Left lung (tissue), 10 donors: ENCODE measurements around the gene IL1B. TPM values are rescaled to one million over a fixed set of nuclear protein-coding genes. Genes with fewer than 3 reads are reported as not detected.

Source experiments
- ATAC-seq: fragments of 200-7000 bp; cut with Tn5 transposase; one replicate; pipeline ENCODE4 v1.9.1; 2020; ENCODE audit warnings: moderate library complexity
- DNase-seq, 4 donors: peaks; one replicate each; pipeline ENCODE4 v3.0.0-alpha.2; 2013 to 2020
- H3K27ac ChIP-seq, 2 donors: fragments of 200-600 bp; sonication (generic) in 1 of 2; one replicate each; pipeline versions ENCODE4 v1.5.0 to v1.8.0; 2020 to 2021
- H3K27me3 ChIP-seq, 2 donors: fragments of 200-600 bp; sonication (generic) in 1 of 2; one replicate each; pipeline versions ENCODE4 v1.5.0 to v1.8.0; 2020 to 2021
- H3K36me3 ChIP-seq, 2 donors: fragments of 200-600 bp; sonication (generic) in 1 of 2; one replicate each; pipeline versions ENCODE4 v1.5.0 to v1.8.0; 2020 to 2021
- H3K4me1 ChIP-seq, 2 donors: fragments of 200-600 bp; one replicate each; pipeline ENCODE4 v1.8.0; 2021
- H3K4me3 ChIP-seq, 2 donors: fragments of 200-600 bp; sonication (generic) in 1 of 2; one replicate each; pipeline versions ENCODE4 v1.5.0 to v1.8.0; 2020 to 2021; ENCODE audit warnings: mild to moderate bottlenecking in 1 of 2
- H3K9me3 ChIP-seq, 2 donors: fragments of 200-600 bp; sonication (generic) in 1 of 2; one replicate each; pipeline versions ENCODE4 v1.5.0 to v1.8.0; 2020 to 2021
- intact Hi-C, 2 donors: fragments of 100-400 bp; cut with DNase I; formaldehyde crosslinking; loops; one replicate each; pipeline versions ENCODE4 v1.11.2 to v1.14.2; 2022
- polyA plus RNA-seq, 6 donors: library from polyadenylated mRNA; unstranded; fragments of 120-200 nt; gene quantifications; one replicate each; pipeline ENCODE4 v1.2.1, GENCODE V29; 2013; ENCODE audit not compliant: insufficient read length in 6 of 6
- total RNA-seq, 2 donors: library from RNA; stranded (reverse); fragmentation: NEBNext Ultra II Directional; extraction: Animal tissue kit (Norgen Biotek cat#: 25700); gene quantifications; one replicate each; pipeline ENCODE4 v1.2.1, GENCODE V29; 2021
- TF ChIP-seq, protein P1 (sequence below), 2 donors: fragments of 200-600 bp; sonication (generic) in 1 of 2; IDR thresholded peaks; one replicate each; pipeline versions ENCODE4 v1.5.0 to v1.8.0; 2021; ENCODE audit warnings: antibody characterized with exemption in 2 of 2
- donor health status: DM: no; HTN: yes; CAD: no.
- donor health status: DM: no; HTN: no; CAD: no.

IL1B gene
- total and polyA plus RNA-seq, 8 donors: 0.58 to 38.1 (median 2.2) TPM

GRCh38 chr2:112818094-112818902 lies 18.3 kb downstream of the IL1B start:
- intact Hi-C loops: no loop called here
- H3K36me3 ChIP-seq: no peaks in the 10 kb centered on the region
- no peaks in the 10 kb centered on the region for H3K27me3 ChIP-seq
- no peak overlapping the region for H3K27ac ChIP-seq
- no peaks in the 10 kb centered on the region for H3K9me3 ChIP-seq
- DNase-seq (no peak), ATAC-seq (no peak)
- TF ChIP-seq, protein P1, sequence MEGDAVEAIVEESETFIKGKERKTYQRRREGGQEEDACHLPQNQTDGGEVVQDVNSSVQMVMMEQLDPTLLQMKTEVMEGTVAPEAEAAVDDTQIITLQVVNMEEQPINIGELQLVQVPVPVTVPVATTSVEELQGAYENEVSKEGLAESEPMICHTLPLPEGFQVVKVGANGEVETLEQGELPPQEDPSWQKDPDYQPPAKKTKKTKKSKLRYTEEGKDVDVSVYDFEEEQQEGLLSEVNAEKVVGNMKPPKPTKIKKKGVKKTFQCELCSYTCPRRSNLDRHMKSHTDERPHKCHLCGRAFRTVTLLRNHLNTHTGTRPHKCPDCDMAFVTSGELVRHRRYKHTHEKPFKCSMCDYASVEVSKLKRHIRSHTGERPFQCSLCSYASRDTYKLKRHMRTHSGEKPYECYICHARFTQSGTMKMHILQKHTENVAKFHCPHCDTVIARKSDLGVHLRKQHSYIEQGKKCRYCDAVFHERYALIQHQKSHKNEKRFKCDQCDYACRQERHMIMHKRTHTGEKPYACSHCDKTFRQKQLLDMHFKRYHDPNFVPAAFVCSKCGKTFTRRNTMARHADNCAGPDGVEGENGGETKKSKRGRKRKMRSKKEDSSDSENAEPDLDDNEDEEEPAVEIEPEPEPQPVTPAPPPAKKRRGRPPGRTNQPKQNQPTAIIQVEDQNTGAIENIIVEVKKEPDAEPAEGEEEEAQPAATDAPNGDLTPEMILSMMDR (IDR thresholded peaks at IDR 0.05): no peak
- H3K4me1 ChIP-seq: peaks cover 0 to 4% of the 10 kb centered on the region in 2 donors
- no peak overlapping the region for H3K4me3 ChIP-seq

DNA sequence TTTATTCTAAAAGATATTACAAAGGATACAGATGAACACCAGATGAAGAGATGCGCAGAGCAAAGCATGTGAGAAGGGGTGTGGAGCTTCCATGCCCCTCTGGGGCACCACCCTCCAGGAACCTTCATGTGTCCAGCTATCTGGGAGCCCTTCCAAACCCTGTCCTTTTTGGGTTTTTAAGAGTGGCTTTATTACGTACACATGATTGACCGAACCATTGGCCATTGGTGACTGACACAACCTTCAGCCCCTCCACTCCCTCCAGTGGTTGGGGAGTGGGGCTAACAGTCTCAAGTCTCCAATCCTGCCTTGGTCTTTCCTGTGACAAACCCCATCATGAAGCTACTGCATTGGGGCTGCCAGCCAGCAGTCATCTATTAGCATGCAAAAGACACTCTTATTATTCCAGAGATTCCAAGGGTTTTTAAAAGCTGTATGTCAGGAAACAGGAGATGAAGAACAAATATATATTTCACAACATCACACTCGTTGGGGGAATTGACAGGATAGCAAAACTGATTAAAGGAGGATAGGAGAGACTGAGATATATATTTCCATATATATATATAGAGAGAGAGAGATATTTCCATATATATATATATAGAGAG lies 19.4 kb downstream of the IL1B start:
- Histone ChIP-seq H3K9me3 (no peaks in the 10 kb centered on the region), H3K27me3 (no peaks in the 10 kb centered on the region), H3K27ac (no peak overlapping the region), H3K36me3 (no peaks in the 10 kb centered on the region), H3K4me1 (peaks cover 0 to 15% of the 10 kb centered on the region in 2 donors), H3K4me3 (no peak overlapping the region)
- TF ChIP-seq, protein P1 (IDR thresholded peaks at IDR 0.05): no peak
- DNase-seq (no peak), ATAC-seq (no peak)
- intact Hi-C loops: no loop called here

DNA sequence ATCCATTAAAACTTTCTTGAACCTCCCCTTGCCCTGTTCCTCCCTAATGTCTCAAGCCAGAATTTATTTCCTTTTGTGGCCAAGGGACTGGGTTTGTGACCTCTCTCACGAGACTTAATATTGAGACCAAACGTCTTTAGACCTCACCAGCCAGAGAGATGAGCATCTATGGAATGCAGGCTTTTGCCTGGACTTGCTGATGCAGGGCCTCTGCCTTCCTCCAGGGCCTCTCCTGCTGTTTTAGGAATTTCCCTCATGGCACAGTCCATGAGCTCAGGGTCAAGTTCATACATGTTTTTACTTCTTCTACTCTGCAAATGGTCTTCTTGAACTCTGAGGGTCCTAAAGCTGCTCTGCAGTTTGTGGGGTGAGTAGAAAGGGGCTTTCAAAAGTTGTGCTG lies 22.3 kb downstream of the IL1B start:
- no peak overlapping the region for H3K4me3 ChIP-seq
- no peak for ATAC-seq
- no peaks in the 10 kb centered on the region for H3K27me3 ChIP-seq
- no peaks in the 10 kb centered on the region for H3K9me3 ChIP-seq
- TF ChIP-seq, protein P1 (IDR thresholded peaks at IDR 0.05): no peak
- peaks cover 0 to 27% of the 10 kb centered on the region in 2 donors for H3K4me1 ChIP-seq
- no peak overlapping the region for H3K27ac ChIP-seq
- DNase-seq: no peak
- intact Hi-C loops: no loop called here
- H3K36me3 ChIP-seq: no peaks in the 10 kb centered on the region

GRCh38 chr2:112813280-112813966 lies 23.2 kb downstream of the IL1B start:
- Histone ChIP-seq H3K4me3 (no peak overlapping the region), H3K9me3 (no peaks in the 10 kb centered on the region), H3K4me1 (peaks cover 0 to 27% of the 10 kb centered on the region in 2 donors), H3K27me3 (no peaks in the 10 kb centered on the region), H3K36me3 (no peaks in the 10 kb centered on the region), H3K27ac (no peak overlapping the region)
- DNase-seq: no peak
- intact Hi-C loops: no loop called here
- ATAC-seq: no peak
- TF ChIP-seq, protein P1 (IDR thresholded peaks at IDR 0.05): no peak
